Activated T-helper 2 cell treated with anti-CD3 and anti-CD28 coated beads, Interferon-gamma antibody, Interleukin-2, Interleukin-4, amounts not matched to agents 10 μg/mL and 5 μg/mL and 100 μg/mL, durations not matched to agents 14 hours and 24 hours and 36 hours (primary cell): ENCODE data around the gene GRID1. TPM values are rescaled to one million over a fixed set of nuclear protein-coding genes. Genes with fewer than 3 reads are reported as not detected.
A peak's percentile ranks its signal among the peaks of the same experiment; 100 is the strongest.

Experiments
- DNase-seq: peaks from one replicate; pipeline ENCODE4 v3.0.0; 2021; ENCODE audit warnings: low spot score
- H3K27ac Mint-ChIP-seq: one replicate; pipeline ENCODE4 v1.8.0; 2021; ENCODE audit warnings: mixed read lengths
- H3K27me3 Mint-ChIP-seq: one replicate; pipeline ENCODE4 v1.8.0; 2021; ENCODE audit warnings: low read depth, mixed read lengths
- H3K36me3 Mint-ChIP-seq: one replicate; pipeline ENCODE4 v1.8.0; 2021; ENCODE audit warnings: low read depth, mixed read lengths
- H3K4me1 Mint-ChIP-seq: one replicate; pipeline ENCODE4 v1.8.0; 2021; ENCODE audit warnings: low read depth, mixed read lengths
- H3K4me3 Mint-ChIP-seq: one replicate; pipeline ENCODE4 v1.8.0; 2021; ENCODE audit warnings: low read depth, mild to moderate bottlenecking, moderate library complexity, mixed read lengths
- H3K9me3 Mint-ChIP-seq: one replicate; pipeline ENCODE4 v1.8.0; 2021; ENCODE audit warnings: mixed read lengths
- intact Hi-C: fragments of 100-400 bp; cut with micrococcal nuclease; formaldehyde crosslinking; loops from one replicate; pipeline ENCODE4 v1.15.1; 2023
- total RNA-seq: library from RNA; stranded (reverse); gene quantifications from 2 replicates; pipeline ENCODE4 v1.2.3, GENCODE V29; 2022

Gene GRID1
- total RNA-seq, 1 donor from 2014 or later: not detected

GRCh38 chr10:85613391-85613790, 753.2 kb downstream of the GRID1 start:
- intact Hi-C loops: loop anchor here (10.0 kb wide), 1 partner anchor 1929 kb away; no protein-coding TSS in a partner anchor
- DNase-seq: no peak
- H3K9me3 Mint-ChIP-seq: no peaks in the 10 kb centered on the region
- no peak overlapping the region for H3K4me3 Mint-ChIP-seq
- H3K27me3 Mint-ChIP-seq: peaks cover 17% of the 10 kb centered on the region
- peaks cover 38% of the 10 kb centered on the region for H3K4me1 Mint-ChIP-seq
- H3K27ac Mint-ChIP-seq: no peak overlapping the region
- H3K36me3 Mint-ChIP-seq: no peaks in the 10 kb centered on the region

- H3K4me1 Mint-ChIP-seq: peaks cover 38% of the 10 kb centered on the region
- DNase-seq: no peak
- intact Hi-C loops: loop anchor here (10.0 kb wide), 1 partner anchor 1928 kb away; no protein-coding TSS in a partner anchor
- H3K4me3 Mint-ChIP-seq: peak overlapping the region; percentile 61
- no peaks in the 10 kb centered on the region for H3K9me3 Mint-ChIP-seq
- H3K27me3 Mint-ChIP-seq: peaks cover 18% of the 10 kb centered on the region
- H3K36me3 Mint-ChIP-seq: no peaks in the 10 kb centered on the region
- H3K27ac Mint-ChIP-seq: no peak overlapping the region
These were observed 753.8 kb downstream of the GRID1 start for GRCh38 chr10:85612833-85613232.

GRCh38 chr10:85612378-85612775, 754.2 kb downstream of the GRID1 start:
- peak; percentile 46 for DNase-seq
- Mint-ChIP-seq H3K27me3 (peaks cover 20% of the 10 kb centered on the region), H3K4me3 (peak overlapping the region; percentile 61), H3K36me3 (no peaks in the 10 kb centered on the region), H3K4me1 (peaks cover 38% of the 10 kb centered on the region), H3K9me3 (no peaks in the 10 kb centered on the region), H3K27ac (peak overlapping the region; percentile 64)
- intact Hi-C loops: loop anchor here (10.0 kb wide), 1 partner anchor 1928 kb away; no protein-coding TSS in a partner anchor

GRCh38 chr10:85611746-85612377, 754.7 kb downstream of the GRID1 start:
- DNase-seq: no peak
- intact Hi-C loops: loop anchor here (10.0 kb wide), 1 partner anchor 1927 kb away; no protein-coding TSS in a partner anchor
- H3K9me3 Mint-ChIP-seq: no peaks in the 10 kb centered on the region
- H3K4me3 Mint-ChIP-seq: no peak overlapping the region
- H3K27me3 Mint-ChIP-seq: peaks cover 22% of the 10 kb centered on the region
- H3K4me1 Mint-ChIP-seq: peaks cover 38% of the 10 kb centered on the region
- H3K27ac Mint-ChIP-seq: peak overlapping the region; percentile 64
- H3K36me3 Mint-ChIP-seq: no peaks in the 10 kb centered on the region

GRCh38 chr10:85611093-85611740, 755.4 kb downstream of the GRID1 start:
- no peak for DNase-seq
- intact Hi-C loops: loop anchor here (10.0 kb wide), 1 partner anchor 1926 kb away; no protein-coding TSS in a partner anchor
- H3K36me3 Mint-ChIP-seq: no peaks in the 10 kb centered on the region
- H3K27me3 Mint-ChIP-seq: peaks cover 20% of the 10 kb centered on the region
- H3K4me1 Mint-ChIP-seq: peaks cover 38% of the 10 kb centered on the region
- no peaks in the 10 kb centered on the region for H3K9me3 Mint-ChIP-seq
- H3K4me3 Mint-ChIP-seq: no peak overlapping the region
- no peak overlapping the region for H3K27ac Mint-ChIP-seq

- H3K4me3 Mint-ChIP-seq: no peak overlapping the region
- peaks cover 38% of the 10 kb centered on the region for H3K4me1 Mint-ChIP-seq
- peaks cover 20% of the 10 kb centered on the region for H3K27me3 Mint-ChIP-seq
- intact Hi-C loops: loop anchor here (10.0 kb wide), 1 partner anchor 1926 kb away; no protein-coding TSS in a partner anchor
- no peak for DNase-seq
- no peaks in the 10 kb centered on the region for H3K9me3 Mint-ChIP-seq
- H3K36me3 Mint-ChIP-seq: no peaks in the 10 kb centered on the region
- H3K27ac Mint-ChIP-seq: no peak overlapping the region
These were observed 756.1 kb downstream of the GRID1 start for GRCh38 chr10:85610381-85611092.

GRCh38 chr10:85609509-85609908, 757.1 kb downstream of the GRID1 start:
- Mint-ChIP-seq H3K27ac (no peak overlapping the region), H3K36me3 (no peaks in the 10 kb centered on the region), H3K9me3 (no peaks in the 10 kb centered on the region), H3K4me1 (peaks cover 33% of the 10 kb centered on the region), H3K27me3 (peaks cover 24% of the 10 kb centered on the region), H3K4me3 (no peak overlapping the region)
- intact Hi-C loops: no loop called here
- no peak for DNase-seq

- Mint-ChIP-seq H3K4me1 (peaks cover 24% of the 10 kb centered on the region), H3K27me3 (peaks cover 24% of the 10 kb centered on the region), H3K4me3 (no peak overlapping the region), H3K27ac (no peak overlapping the region), H3K36me3 (no peaks in the 10 kb centered on the region), H3K9me3 (no peaks in the 10 kb centered on the region)
- no peak for DNase-seq
- intact Hi-C loops: no loop called here
These were observed 757.9 kb downstream of the GRID1 start for GRCh38 chr10:85608706-85609105.

GRCh38 chr10:85607043-85607695, 759.4 kb downstream of the GRID1 start:
- intact Hi-C loops: no loop called here
- Mint-ChIP-seq H3K27me3 (peaks cover 21% of the 10 kb centered on the region), H3K9me3 (no peaks in the 10 kb centered on the region), H3K4me1 (peaks cover 21% of the 10 kb centered on the region), H3K27ac (no peak overlapping the region), H3K36me3 (no peaks in the 10 kb centered on the region), H3K4me3 (no peak overlapping the region)
- no peak for DNase-seq

- Mint-ChIP-seq H3K27me3 (peaks cover 21% of the 10 kb centered on the region), H3K36me3 (no peaks in the 10 kb centered on the region), H3K4me1 (peaks cover 13% of the 10 kb centered on the region), H3K9me3 (no peaks in the 10 kb centered on the region), H3K27ac (no peak overlapping the region), H3K4me3 (no peak overlapping the region)
- no peak for DNase-seq
- intact Hi-C loops: no loop called here
These were observed 760.2 kb downstream of the GRID1 start for GRCh38 chr10:85606401-85606800.

- Mint-ChIP-seq H3K4me1 (peaks cover 8% of the 10 kb centered on the region), H3K4me3 (no peak overlapping the region), H3K9me3 (no peaks in the 10 kb centered on the region), H3K27ac (no peak overlapping the region), H3K36me3 (no peaks in the 10 kb centered on the region), H3K27me3 (peaks cover 12% of the 10 kb centered on the region)
- intact Hi-C loops: no loop called here
- no peak for DNase-seq
These were observed 761.7 kb downstream of the GRID1 start for GRCh38 chr10:85604884-85605283.

GRCh38 chr10:85604136-85604725, 762.4 kb downstream of the GRID1 start:
- DNase-seq: no peak
- Mint-ChIP-seq H3K4me3 (no peak overlapping the region), H3K9me3 (no peaks in the 10 kb centered on the region), H3K36me3 (no peaks in the 10 kb centered on the region), H3K27ac (no peak overlapping the region), H3K27me3 (peaks cover 14% of the 10 kb centered on the region), H3K4me1 (peaks cover 8% of the 10 kb centered on the region)
- intact Hi-C loops: no loop called here
